GM19193 (cell line): ENCODE results near the gene KIF13A.

Experiments used
- POLR2A ChIP-seq: IDR thresholded peaks from 4 replicates; pipeline ENCODE4 v1.6.1; 2011; ENCODE audit not compliant: insufficient read depth, insufficient read length; ENCODE audit errors: extremely low read depth

The KIF13A gene

DNA sequence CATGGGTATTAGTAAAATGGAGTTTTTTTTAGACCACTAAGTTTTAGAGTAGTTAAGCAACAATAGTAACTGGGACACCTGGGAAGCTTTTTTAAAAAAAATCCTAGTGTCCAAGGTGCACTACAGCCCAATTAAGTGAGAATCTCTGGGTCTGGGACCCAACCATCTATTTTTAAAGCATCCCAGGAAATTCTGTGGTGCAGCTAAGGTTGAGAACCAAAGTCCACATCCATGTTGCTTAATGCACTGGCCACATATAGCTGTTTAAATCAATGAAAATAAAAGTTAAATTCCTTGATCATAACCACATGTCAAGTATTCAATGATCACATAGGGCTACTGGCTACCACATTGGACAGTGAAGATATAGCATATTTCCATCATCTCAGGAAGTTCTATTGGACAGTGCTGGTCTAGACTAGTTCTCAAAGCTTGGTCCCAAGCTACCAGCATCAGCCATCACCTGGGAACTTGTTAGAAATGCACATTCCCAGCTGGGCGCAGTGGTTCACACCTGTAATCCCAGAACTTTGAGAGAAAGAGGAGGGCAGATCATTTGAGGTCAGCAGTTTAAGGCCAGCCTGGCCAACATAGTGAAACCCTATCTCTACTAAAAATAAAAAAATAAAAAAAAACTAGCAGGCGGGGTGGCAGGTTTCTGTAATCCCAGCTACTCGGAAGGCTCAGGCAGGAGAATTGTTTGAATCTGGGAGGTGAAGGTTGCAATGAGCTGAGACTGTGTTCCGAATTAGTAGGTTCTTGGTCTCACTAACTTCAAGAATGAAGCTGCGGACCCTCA, 12.7 kb downstream of the KIF13A start:
- TF ChIP-seq POLR2A: no peak

DNA sequence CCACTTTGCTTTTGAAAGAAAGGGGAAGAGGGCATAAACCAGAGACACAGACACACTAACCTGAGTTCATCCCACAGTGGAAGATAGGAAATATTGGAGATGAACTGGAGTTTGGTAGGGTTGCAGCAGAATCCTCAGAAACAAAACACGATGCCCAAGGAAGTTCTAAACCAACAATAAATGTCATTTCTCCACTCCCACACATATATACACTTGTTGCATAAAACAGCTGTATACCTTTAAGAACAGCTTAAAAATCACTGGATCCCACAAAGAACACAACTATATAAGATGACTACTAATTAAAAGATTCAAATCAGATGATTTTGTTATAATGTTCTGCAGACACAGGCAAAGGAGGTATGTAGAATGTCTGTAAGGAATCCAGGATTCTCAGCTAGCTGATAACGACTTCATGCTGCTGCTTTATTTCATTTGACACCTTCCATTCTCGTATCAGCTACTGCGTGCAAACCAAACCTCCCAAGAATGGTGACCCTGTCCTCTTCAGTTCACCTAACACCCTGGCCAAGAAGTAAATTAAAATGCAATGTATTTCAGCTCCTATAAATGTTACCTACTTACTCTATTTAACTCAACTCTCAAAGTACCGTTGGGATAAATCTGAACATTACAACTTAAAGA, 14.3 kb downstream of the KIF13A start:
- no peak for TF ChIP-seq POLR2A

DNA sequence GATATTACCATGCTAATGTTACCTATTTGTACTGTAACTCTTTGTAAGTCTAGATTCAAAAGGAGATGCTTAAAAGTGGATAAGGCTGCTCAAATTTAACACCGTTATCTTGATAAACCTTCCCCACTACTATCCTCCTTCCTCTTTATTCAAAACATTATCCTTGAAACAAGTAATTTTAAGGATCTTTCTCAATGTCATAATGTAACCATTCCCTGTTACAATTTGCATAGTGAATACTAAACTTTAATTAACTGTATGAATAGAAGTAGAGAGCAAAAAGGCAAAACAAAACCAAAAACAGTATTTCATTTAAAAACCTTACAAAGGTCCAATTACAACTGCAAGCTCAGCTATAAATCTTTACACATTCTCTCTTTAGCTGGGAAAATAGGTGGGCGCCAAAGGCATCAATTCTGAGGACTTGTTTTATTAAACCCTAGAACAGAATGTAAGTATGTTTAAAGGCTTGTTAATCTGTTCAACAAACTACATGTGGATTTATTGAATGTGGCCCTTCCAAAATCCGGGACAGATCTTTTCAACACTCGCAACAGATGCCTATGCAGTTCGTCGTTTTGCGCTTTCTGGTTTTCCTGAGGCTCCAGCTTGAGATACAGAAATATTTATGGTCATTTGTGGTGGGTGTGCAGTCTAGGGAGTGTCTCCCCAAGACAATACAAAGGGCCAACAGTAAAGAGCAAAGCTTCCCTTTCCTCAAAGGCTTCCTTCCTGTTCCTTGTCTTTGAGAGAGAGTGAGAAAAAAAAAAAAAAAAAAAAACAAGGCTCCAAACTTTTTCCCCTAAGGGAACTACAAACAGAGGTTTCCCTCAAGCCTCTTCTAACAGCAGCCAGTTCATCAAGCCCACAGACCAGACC, 15.1 kb downstream of the KIF13A start:
- TF ChIP-seq POLR2A: no peak

DNA sequence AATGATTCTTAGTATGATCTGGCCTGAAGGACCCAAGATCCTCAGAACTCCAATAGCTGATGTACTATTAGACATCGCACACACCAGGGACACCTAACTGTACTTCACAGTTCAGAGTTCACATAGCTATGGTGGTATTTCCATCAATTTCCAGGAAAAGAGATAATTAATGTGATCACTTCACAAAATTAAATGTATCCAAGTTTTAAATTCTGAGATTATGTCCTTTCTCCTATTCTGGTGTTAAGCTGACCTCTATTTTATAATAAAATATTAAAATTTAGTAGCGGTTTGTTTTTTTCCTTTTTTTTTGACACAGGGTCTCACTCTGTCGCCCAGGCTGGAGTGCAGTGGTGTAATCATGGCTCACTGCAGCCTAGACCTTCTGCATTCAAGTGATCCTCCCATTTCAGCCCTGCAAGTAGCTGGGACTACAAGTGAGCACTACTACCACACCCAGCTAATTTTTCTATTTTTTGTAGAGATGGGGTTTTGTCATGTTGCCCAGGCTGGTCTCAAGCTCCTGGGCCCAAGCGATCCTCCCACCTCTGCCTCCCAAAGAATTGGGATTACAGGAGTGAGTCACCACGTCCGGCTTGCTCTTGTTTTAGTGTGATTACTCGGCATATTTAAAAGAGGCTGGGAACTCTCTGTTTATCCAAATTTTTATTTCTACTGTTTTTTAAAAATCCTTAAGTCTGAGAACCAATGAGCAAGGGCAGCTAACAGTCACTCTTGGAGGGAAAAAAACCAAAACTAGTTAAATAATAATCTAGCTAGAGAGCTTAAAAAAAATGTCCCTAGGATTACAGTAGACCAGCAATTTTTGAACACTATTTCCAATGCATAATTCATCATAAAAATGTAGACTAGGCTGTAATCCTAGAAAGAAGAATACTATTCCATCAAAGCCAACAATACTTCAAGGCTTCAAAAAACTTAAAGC, 16.0 kb downstream of the KIF13A start:
- TF ChIP-seq POLR2A: no peak

DNA sequence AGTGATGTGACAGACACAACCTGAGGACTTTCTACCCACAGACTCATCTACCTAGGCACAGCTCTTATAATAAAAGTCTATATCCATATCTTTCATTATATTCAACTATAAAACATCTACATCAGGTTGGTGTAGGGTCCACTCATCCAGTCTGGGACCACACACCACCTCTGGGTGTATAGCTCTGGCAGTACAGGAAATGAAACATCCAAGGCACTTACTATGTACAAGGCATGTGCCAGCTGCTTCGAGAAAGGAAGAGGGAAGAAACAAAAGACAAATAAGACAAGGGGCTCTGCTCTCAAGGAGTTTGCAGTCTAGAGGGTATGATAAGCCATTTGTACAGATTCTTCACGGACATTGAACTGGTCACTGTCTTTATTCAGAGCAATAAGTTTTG, 18.6 kb downstream of the KIF13A start:
- no peak for TF ChIP-seq POLR2A

DNA sequence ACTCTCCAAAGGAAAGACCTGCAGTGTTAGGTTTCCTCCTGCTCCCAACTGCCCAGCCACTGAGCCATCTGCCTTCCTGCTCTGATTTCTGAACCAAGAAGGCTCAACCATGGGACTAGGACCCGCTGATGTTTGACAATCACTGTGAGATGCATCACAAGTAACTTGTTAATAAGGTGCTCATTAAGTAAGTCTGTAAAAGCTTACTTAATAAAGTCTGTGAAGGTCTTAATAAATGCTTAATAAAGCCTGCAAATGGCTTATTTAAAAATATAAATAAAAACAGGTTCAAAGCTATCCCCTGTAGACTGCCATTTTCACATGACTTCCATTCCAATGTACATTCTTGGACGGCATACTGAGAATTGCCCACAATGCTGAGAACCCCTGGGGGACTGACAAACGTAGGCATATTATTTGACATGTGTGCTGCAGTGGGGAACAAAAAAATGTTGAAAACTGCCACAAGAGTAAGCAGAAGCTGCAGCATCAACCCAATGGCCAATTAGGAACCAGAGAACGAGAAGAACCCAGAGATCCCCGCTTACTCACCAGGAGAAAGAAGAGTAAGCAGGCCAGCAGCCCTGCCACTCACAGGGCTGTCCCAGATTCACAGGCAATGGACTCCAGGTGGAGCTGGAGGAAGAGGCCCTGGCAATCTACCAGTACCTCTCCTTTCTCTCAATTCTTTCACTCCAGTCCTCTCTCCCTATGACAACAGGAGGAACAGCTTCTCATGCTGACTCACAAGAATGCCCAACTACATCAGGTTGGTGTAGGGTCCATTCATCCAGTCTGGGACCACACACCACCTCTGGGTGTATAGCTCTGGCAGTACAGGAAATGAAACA, 19.5 kb downstream of the KIF13A start:
- TF ChIP-seq POLR2A: no peak

DNA sequence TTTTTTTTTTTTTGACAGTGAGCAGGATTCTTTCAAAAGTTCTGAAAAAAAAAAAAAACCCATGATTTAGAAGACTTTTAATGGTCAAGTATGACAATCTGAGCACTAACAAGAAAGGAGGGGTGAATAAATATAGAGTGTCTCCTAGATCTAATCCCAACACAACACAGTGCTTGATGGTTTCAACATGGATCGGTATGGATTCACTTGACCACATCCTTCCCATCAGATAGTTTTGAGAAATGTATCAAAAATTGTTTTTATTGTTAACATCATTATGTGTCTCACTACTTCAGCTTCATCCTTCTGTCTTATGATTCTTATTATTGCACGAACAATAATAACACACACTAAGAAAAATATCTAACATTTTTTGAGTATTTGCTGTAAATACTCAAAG, 21.0 kb downstream of the KIF13A start:
- no peak for TF ChIP-seq POLR2A

DNA sequence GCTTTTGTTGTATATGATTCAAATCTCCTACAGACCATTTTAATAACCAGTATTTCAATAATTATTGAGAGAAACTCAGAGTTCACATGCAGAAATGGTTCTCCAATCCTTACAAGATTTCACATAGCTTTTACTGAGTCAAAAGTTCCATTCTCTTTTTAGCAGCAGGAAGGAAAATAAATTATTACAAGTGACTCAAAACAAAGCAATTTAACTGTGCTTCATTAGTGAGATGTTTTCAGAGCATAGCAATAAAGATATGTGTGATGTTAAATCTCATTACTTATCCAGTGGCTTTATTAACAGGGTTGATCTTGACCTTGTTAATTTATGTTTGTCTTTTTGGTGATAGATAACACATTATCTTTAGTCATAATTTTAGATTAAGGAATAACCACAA, 22.0 kb downstream of the KIF13A start:
- no peak for TF ChIP-seq POLR2A

DNA sequence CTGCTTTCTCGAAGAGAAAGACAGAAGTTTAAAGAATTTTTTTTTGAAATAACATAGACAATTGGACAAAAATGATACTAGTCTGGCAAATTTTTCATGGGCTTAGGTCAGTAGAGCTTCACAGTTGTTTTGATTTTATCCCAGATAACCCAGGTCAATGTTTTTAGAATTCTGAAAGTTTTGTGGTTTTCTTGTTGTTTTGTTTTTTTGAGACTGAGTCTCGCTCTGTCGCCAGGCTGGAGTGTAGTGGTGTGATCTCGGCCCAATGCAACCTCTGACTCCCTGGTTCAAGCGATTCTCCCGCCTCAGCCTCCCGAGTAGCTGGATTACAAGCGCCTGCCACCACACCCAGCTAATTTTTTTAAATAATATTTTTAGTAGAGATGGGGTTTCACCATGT, 22.8 kb downstream of the KIF13A start:
- TF ChIP-seq POLR2A: no peak

DNA sequence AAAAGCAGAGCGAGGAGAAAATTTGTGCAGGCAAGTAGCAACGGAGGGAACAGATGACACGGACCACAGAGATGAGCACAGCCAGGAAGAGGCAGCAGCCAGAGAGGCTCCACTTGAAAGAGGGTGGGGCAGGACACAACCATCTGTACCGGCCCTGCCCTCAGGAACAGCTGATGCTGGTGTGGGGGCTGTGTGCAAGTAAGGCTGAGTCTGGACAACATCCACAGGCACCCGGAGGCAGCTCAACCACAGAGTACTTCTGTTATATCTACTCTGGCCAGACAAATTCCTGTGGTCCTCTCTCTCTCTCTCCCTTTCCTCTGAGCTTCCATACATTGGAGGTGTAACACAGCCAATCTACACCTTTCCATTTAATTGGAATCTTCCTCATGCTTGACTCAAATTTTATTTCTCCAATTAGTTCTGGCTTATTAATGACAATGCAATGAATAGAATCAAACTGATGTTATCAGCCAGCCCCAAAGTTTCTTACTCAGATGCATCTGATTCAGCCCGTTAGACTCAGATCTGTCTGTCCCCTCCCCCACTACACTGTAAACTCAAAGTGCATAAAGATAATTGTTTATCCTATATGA, 24.9 kb downstream of the KIF13A start:
- TF ChIP-seq POLR2A: no peak

DNA sequence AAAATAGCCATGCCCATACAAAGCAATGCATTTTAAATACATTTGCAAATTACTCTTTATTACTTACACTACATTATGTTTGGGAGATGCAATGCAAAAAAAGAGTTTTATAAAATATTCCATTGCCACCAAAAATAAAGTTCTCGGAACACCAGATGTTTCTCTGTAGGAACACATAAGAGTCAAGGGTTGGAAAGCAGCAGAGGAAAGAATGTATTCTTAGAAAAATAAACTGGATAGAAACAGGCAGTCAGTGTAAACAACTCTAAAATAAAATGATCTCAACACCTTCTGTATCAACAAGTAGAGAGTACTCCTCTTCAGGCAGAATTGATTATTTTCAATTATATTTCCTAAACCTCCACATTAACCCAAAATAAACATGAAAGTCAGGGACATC, 28.1 kb downstream of the KIF13A start:
- TF ChIP-seq POLR2A: no peak

DNA sequence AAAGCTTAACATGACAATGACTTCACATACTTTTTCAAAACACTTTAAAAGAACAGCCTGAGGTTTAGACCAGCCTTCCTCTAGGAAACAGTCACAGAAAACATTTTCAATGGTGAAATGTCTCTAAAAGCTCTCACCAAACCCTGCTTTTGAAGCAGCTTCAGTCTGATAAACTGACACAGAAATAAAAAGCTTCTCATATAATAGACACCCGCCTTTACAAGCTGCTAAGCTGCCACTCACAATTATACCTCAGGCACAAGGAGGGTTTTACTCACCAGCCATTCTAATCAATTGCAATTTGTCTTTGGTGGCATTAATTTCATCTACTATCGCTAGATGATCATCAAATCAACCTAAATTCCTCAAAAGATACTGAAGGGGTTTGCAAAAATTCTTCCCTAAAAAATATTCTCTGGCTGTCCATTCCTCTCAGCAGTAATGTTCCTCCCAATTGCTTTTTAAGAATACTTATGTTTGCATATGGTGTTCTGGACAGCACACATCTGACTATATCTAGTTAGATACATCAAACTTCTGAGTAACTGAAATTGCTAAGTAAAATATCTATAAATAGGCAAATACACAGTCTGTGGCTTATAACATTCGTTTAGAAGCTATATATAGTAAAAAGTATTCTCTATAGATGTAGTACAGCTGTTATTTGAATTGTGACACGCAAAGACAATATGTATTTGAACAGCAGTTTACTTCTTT, 29.4 kb downstream of the KIF13A start:
- no peak for TF ChIP-seq POLR2A
